GM19395 (cell line): ENCODE measurements around the gene TRAF3IP3.

Source experiments
- ATAC-seq: cut with Tn5 transposase; IDR thresholded peaks from one replicate; pipeline ENCODE4 v1.9.1; 2021; ENCODE audit warnings: mild to moderate bottlenecking, moderate library complexity; ENCODE audit not compliant: unreplicated experiment

The TRAF3IP3 gene

GRCh38 chr1:209736490-209737117 is 19.2 kb upstream of the TRAF3IP3 start:
- ATAC-seq = no peak

- no peak for ATAC-seq
These were observed 18.7 kb upstream of the TRAF3IP3 start for GRCh38 chr1:209737118-209737505.

DNA sequence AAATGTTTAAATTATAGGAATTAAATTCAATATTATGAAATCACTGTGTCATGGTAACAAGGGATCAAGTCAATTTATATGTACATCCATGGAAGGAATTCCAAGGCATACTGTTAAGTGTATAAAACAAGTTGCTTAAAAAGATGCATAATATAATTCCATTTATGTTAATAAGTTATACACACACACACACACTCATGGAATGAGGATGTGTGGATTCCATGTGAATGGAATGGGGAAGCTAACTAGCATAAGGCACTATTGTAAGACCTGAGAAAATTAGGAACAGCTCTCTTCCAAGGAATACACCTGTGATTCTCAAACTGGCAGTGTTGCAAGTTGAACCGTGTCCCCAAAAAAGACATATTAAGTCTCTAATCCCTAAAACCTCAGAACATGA is 17.6 kb upstream of the TRAF3IP3 start:
- no peak for ATAC-seq

- no peak for ATAC-seq
These were observed 14.7 kb upstream of the TRAF3IP3 start for GRCh38 chr1:209741193-209741592.

GRCh38 chr1:209741889-209742288 is 14.0 kb upstream of the TRAF3IP3 start:
- ATAC-seq = no peak

DNA sequence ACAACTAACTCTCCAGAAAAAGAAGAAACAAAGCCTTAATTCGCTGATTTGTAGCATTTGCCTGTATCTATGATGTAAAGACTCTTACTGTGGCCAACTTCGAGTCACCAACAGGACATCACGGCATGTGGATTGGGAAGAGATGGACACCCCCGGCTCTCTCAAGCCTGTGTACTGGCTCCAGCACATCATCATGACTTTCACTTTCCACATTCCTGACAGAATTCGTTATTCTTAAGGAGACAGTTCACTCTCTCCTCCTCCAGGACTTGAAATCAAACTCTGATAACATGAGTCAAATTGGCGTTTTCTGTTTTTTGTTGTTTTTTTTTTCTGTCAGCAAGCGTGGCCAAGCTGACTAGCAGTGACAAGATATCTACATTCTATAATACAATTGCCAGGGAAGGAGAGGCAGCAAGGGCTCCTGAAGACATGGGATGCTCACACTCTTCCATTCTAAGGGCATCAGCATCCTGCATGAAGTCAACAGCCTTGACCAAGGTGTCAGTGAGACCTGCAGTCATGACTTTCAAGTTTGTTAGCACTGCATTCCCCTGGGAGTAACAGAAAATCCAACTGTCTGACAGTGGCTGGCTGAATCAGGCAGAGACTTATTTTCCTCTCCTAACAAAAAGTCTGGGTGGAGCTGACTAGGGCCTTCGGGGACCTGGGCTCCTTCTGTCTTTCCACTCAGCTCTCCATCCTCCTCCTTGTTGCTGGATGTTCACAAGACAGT is 13.3 kb upstream of the TRAF3IP3 start:
- no peak for ATAC-seq

DNA sequence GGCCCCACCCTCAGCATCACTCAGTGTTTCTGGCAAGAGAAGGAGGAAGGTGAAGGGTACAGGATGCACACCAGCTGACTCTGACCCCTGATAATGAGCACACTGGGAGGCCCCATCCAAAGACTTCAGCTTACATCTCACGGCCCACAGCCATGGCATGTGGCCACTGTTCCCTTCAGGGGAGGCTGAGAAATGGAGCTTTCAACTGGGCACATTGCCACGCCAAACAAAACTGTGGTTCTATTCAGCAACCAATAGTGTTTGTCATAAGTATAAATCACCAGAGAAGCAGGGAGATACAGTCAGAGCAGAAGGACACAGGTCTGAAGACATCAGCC is 12.7 kb upstream of the TRAF3IP3 start:
- no peak for ATAC-seq

- no peak for ATAC-seq
These were observed 9.2 kb upstream of the TRAF3IP3 start for GRCh38 chr1:209746451-209747165.

DNA sequence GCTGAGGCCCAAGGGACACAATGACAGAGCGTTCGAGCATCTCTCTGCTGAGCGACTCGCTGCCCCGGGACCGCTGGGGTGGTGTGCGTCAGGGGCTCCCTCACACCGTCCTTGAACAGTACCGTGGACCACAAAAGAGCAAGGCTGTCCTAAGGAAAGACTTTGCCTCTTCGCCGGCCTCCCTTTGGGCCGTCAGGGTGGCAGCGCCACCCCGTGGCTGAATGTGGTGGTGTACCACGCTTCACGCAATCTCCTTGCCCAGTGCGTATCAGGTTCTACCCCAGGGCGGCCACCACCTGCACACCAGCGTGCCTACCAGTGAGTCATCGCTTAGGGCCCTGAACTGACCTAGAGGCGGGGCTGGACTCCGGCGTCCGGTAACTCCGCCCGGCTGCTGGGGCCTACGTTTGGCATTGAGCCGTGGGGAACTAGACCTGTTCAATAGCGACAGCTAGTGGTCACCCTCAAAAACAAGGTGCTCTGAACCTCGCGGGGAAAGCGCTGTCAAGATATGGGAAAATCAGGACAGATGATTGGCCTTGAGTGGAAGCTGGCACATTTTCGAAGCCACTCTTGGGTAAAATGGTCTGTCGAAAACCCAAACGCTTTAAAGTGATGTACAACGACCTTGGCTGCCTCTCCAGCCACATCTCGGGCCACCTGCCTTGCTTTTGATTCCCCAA is 8.1 kb upstream of the TRAF3IP3 start:
- ATAC-seq = peak; percentile 62

GRCh38 chr1:209748620-209749019 is 7.2 kb upstream of the TRAF3IP3 start:
- ATAC-seq = no peak

DNA sequence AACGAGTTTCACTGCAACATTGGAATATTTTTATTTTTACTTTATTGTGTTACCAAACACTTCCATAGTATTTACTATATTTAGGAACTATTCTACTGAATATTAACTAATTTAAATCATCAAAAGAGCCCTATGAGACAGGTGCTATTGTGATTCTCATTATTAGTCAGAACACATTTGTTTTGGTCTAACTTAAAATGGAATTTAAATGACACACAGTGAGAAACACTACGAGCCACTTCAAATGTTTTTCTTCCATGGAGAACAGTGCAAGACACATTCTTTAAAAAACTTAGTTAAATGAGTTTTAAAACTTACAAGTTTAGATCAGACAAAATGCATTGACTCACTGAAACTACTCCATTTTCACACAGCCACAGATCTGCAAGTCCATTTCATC is 6.6 kb upstream of the TRAF3IP3 start:
- no peak for ATAC-seq

GRCh38 chr1:209749670-209750323 is 6.1 kb upstream of the TRAF3IP3 start:
- ATAC-seq = no peak

DNA sequence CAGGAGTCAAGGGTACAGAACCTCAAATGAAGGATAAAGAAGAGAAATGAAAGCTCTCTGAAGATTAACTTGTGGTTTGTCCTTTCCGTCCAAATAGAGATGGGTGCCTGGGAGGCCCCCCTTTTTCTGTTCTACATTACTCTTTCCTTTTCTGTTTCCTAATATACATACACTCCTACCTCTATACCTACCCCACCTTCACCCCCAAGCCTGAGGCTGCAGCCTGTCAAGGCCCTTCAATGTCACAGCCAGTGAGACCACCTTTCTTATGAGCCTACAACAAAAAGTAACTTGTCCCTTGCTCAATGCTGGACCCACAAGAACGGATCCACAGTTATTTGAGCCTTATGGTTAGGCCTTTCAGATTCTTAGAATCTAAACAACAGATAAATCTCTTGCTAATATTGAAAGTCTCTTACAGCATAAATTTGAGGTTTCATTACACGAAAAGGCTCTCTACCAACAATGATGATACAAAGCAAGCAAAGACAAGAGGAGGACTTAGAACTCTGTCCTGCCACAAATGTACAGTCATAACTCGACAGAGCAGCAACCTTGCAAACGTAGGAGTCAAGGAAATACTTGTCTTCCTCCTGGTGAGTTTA is 4.1 kb upstream of the TRAF3IP3 start:
- peak; percentile 59 for ATAC-seq

DNA sequence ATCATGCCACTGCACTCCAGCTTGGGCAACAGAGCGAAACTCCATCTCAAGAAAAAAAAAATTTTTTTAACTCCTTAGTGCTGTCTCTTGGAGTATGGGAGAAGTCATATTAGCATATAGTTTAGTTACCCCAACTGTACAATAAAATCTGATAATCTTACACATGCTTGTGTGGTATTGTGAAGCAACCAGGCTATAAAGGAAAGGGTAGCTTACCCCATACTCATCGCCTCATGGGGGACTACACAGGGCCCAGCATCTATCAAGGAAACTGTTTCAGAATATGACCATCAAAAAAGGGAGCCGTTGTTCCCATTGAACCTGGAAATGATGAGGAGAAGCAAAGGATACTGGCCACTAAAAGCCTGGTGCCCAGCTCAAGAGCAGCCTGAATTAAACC is 3.0 kb upstream of the TRAF3IP3 start:
- ATAC-seq = no peak

- ATAC-seq = no peak
These were observed 597 bp upstream of the TRAF3IP3 start for GRCh38 chr1:209755256-209755655.

DNA sequence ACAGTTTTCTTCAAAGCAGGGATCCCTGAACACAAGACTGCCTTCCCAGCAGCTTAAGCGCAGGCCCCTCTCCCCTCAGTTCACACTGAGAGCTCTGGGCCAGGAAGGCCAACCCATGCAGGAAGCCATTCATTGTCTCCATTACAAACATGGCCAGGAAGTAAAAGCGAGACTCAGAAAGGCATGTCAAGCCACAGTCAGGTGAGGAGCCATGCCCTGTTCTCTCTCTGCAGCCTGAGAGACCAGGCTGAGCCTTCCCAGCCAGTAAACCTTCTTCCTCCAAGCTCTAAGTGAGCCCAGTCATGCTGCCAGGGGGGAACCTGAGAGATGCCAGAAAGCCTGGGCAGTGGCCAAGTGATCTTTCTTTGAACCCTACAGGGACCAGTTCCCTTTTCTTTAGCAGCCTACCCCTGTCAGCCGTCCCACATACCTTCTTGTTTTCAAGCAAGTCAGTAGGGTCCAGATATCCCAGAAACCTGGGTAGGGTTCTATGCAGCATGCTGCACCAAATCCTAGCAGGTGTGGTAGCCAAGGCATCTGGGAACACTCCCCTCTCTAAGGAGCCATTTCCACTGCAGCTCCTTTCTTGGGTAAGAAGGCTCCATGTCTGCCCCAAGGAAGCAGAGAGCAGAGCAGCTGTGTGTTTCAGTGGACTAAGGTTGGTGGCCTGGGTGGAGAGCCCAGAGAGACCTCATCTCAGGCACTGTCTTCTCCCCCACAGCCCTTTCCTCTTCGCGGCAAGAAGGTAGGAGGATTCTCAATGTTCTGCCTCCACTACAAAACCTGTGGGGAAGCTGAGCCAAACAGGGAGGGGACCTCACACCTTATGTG is 977 bp downstream of the TRAF3IP3 start:
- peak; percentile 31 for ATAC-seq

GRCh38 chr1:209758400-209758799 is 2.5 kb downstream of the TRAF3IP3 start:
- ATAC-seq = no peak

DNA sequence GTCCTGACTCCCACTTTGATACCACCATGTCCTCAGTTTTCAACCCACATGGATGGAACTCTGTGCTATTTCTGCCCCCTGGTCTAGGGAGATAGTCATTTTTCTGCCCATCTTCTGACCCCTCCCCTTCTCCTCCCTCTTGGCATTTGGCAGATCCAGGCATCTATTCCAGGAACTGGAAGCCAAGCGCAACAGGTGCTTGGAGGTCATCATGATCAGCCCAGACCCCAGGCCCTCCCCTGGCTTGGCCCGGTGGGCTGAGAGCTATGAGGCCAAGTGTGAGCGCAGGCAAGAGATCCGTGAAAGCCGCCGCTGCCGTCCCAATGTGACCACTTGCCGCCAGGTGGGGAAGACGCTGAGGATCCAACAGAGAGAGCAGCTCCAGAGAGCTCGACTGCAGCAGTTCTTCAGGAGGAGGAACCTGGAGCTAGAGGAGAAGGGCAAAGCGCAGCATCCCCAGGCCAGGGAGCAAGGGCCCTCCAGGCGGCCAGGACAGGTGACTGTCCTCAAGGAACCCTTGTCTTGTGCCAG is 4.0 kb downstream of the TRAF3IP3 start:
- ATAC-seq = no peak

DNA sequence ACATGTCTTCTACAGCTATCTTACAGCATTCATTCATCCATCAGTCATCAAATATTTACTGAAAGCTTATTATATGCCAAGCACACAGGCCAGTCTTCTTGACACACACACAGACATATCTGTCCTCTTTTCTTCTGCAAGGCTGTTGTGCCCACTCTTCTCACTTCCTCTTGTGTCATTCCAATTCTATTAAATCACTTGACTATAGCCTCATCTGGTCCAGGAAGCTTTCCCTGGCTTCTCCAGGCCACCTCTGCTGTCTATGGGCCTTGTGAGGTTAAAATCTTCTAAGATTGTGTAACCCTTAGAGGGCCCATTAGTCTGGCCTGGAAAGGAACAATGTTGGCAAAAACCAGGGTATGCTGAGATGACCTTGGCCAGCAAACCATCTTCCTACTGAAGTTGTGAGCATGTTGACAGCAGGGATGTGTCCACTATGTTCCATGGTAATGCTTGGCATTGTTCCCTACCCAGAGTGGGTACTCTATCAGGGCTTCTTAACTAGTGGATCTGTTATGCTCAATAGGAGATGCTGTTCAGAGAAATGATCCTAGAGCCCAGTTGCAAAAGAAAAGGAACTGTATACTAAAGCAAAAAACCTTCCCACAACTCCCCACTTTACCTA is 5.3 kb downstream of the TRAF3IP3 start:
- ATAC-seq = no peak
